ENCODE results near the gene VWA2.

GRCh38 chr10:114207349-114207748 lies 31.7 kb upstream of the VWA2 start:
- TF ChIP-seq PBX3 (IDR thresholded peaks at IDR 0.05; ENCODE audit: insufficient replicate concordance, low read depth, low read length) (no peak), NFXL1 (IDR thresholded peaks at IDR 0.05; ENCODE audit: borderline replicate concordance) (no peak), ZBED1 (IDR thresholded peaks at IDR 0.05; ENCODE audit: borderline replicate concordance) (no peak), CTCF (IDR thresholded peaks at IDR 0.05 in 2 of 3, conservative IDR thresholded peaks at IDR 0.05 in 1 of 3; ENCODE audit: control insufficient read depth in 2 of 3, extremely low read depth in 1 of 3, insufficient read depth in 1 of 3, low read depth in 3 of 3, low read length in 3 of 3) (no peak), ZNF384 (IDR thresholded peaks at IDR 0.05; ENCODE audit: borderline replicate concordance, low read depth, low read length) (no peak), CBX5 (IDR thresholded peaks at IDR 0.05; ENCODE audit: low read depth) (no peak), MAX (IDR thresholded peaks at IDR 0.05; ENCODE audit: low read depth, low read length) (no peak), EP300 (IDR thresholded peaks at IDR 0.05; ENCODE audit: borderline replicate concordance in 1 of 2, control insufficient read depth in 1 of 2, low read depth in 2 of 2, low read length in 2 of 2) (no peak), ZZZ3 (IDR thresholded peaks at IDR 0.05; ENCODE audit: control insufficient read depth, insufficient read length, low read depth) (no peak), POLR2A (IDR thresholded peaks at IDR 0.05; ENCODE audit: low read depth, low read length) (no peak), ZNF207 (IDR thresholded peaks at IDR 0.05; ENCODE audit: borderline replicate concordance) (no peak), HDAC6 (IDR thresholded peaks at IDR 0.05; ENCODE audit: unreplicated experiment) (no peak)
- TF ChIP-seq, protein P1, sequence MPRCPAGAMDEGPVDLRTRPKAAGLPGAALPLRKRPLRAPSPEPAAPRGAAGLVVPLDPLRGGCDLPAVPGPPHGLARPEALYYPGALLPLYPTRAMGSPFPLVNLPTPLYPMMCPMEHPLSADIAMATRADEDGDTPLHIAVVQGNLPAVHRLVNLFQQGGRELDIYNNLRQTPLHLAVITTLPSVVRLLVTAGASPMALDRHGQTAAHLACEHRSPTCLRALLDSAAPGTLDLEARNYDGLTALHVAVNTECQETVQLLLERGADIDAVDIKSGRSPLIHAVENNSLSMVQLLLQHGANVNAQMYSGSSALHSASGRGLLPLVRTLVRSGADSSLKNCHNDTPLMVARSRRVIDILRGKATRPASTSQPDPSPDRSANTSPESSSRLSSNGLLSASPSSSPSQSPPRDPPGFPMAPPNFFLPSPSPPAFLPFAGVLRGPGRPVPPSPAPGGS (IDR thresholded peaks at IDR 0.05; ENCODE audit: borderline replicate concordance, insufficient read depth, low read depth, low read length, poor library complexity, severe bottlenecking), result no peak
